OCI-LY7 (cell line): Measurements from ENCODE around the gene PRRC2B. TPM values are rescaled to one million over a fixed set of nuclear protein-coding genes. Genes with fewer than 3 reads are reported as not detected.

Experiments
- BruUV-seq: library from RNA; stranded (reverse); fragments of 400-500 nt; replicated peaks from 2 replicates; lab custom pipeline; 2021; lab: Mats Ljungman, UMichigan
- CTCF ChIA-PET: fragments of 300-600 bp; sonication (Branson Sonifier 250); formaldehyde crosslinking; loops from one replicate; lab custom pipeline; 2022; ENCODE audit warnings: antibody characterized with exemption; ENCODE audit not compliant: unreplicated experiment; lab: Charles Lee
- POLR2A ChIA-PET: fragments of 300-600 bp; sonication (Branson Sonifier 250); formaldehyde crosslinking; loops from one replicate; lab custom pipeline; 2022; ENCODE audit warnings: antibody characterized with exemption; lab: Charles Lee
- DNase-seq: peaks from one replicate; pipeline ENCODE4 v3.0.0-alpha.2; 2015; ENCODE audit warnings: low spot score
- H2AFZ ChIP-seq: fragments of 200-600 bp; sonication (generic), shearing (Covaris generic); 2 replicates; pipeline ENCODE4 v1.6.1; 2014; ENCODE audit warnings: mild to moderate bottlenecking, antibody characterized with exemption, low read length, moderate library complexity
- H3K27ac ChIP-seq: fragments of 200-600 bp; sonication (generic); 2 replicates; pipeline ENCODE4 v1.5.1; 2014; ENCODE audit warnings: mixed run types, low read depth, mild to moderate bottlenecking, moderate library complexity, low read length, inconsistent platforms; ENCODE audit not compliant: poor library complexity, severe bottlenecking
- H3K36me3 ChIP-seq: fragments of 200-600 bp; sonication (generic); 2 replicates; pipeline ENCODE4 v1.6.1; 2014; ENCODE audit warnings: mild to moderate bottlenecking, antibody characterized with exemption, low read length, moderate library complexity, mixed read lengths; ENCODE audit not compliant: insufficient read depth
- H3K4me1 ChIP-seq: fragments of 200-600 bp; sonication (generic); 2 replicates; pipeline ENCODE4 v1.5.1; 2014; ENCODE audit warnings: mild to moderate bottlenecking, low read length; ENCODE audit not compliant: insufficient read depth, poor library complexity, severe bottlenecking
- H3K4me2 ChIP-seq: fragments of 200-600 bp; sonication (generic); 2 replicates; pipeline ENCODE4 v1.6.1; 2014; ENCODE audit warnings: mild to moderate bottlenecking, low read length
- H3K4me3 ChIP-seq: fragments of 200-600 bp; sonication (generic); 2 replicates; pipeline ENCODE4 v1.5.1; 2014; ENCODE audit warnings: mild to moderate bottlenecking, low read depth, low read length; ENCODE audit not compliant: poor library complexity, severe bottlenecking
- H3K79me2 ChIP-seq: fragments of 200-600 bp; sonication (generic); 2 replicates; pipeline ENCODE4 v1.6.1; 2016; ENCODE audit warnings: low read depth, mild to moderate bottlenecking, low read length, moderate library complexity, mixed read lengths; ENCODE audit not compliant: insufficient read depth
- H3K9me2 ChIP-seq: fragments of 200-600 bp; sonication (generic); 2 replicates; pipeline ENCODE4 v1.6.1; 2016; ENCODE audit warnings: mild to moderate bottlenecking, low read length, mixed read lengths; ENCODE audit not compliant: insufficient read depth
- H3K9me3 ChIP-seq: fragments of 200-600 bp; sonication (generic); 2 replicates; pipeline ENCODE4 v1.6.1; 2014; ENCODE audit warnings: mild to moderate bottlenecking, mixed run types, low read length, mixed read lengths
- H4K20me1 ChIP-seq: fragments of 200-600 bp; sonication (generic); 2 replicates; pipeline ENCODE4 v1.6.1; 2014; ENCODE audit warnings: mild to moderate bottlenecking, antibody characterized with exemption, low read length, moderate library complexity, mixed read lengths; ENCODE audit not compliant: insufficient read depth
- EZH2phosphoT487 ChIP-seq: fragments of 200-600 bp; sonication (generic); IDR thresholded peaks from 2 replicates; pipeline ENCODE4 v1.6.1; 2018; ENCODE audit warnings: low read depth, borderline replicate concordance, mild to moderate bottlenecking, mixed run types, antibody characterized with exemption, low read length, moderate library complexity, mixed read lengths
- intact Hi-C: fragments of 100-400 bp; cut with micrococcal nuclease; formaldehyde crosslinking; loops from one replicate; pipeline ENCODE4 v1.10.0; 2022; ENCODE audit not compliant: unreplicated experiment
- total RNA-seq, 2 experiments: library from RNA; depleted of rRNA in 1 of 2; stranded (reverse); fragments of >200 nt in 1 of 2; shearing (Covaris generic) in 1 of 2; gene quantifications; 2 replicates each; pipeline ENCODE4 v1.2.3, GENCODE V29; 2014 to 2022
- TF ChIP-seq, protein P1 (sequence below): fragments of 200-600 bp; sonication (generic); conservative IDR thresholded peaks from 2 replicates; pipeline ENCODE4 v1.5.1; 2014; ENCODE audit warnings: mild to moderate bottlenecking, antibody characterized with exemption, low read length, moderate library complexity, mixed read lengths

The PRRC2B gene
- total RNA-seq, 2 experiments from 2014 or later: 84.2 to 210 TPM

DNA sequence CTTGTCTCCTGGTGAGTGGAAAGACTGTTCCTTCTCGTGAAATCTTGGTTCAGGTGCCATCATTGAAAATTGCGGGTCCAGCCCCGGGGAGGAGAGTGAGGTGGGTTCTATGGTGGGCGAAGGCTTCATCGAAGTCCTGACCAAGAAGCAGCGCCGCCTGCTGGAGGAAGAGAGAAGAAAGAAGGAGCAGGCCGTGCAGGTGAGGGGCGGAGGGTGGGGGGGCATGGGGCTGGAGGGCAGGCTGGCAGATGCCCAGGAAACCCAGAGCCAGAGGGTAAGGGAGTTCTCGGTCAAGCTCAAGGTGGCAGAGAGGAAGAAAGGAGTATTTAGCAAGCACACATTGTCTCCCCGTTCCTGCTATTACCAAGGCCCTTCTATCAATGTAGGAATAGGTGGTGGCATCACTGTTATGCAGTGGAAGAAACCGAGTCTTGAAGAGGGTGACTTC, 84.6 kb downstream of the PRRC2B start:
- no TSS peak for BruUV-seq
- POLR2A ChIA-PET: no interaction called here
- H3K4me2 ChIP-seq: no peak overlapping the region
- H3K9me3 ChIP-seq: no peaks in the 10 kb centered on the region
- TF ChIP-seq, protein P1, sequence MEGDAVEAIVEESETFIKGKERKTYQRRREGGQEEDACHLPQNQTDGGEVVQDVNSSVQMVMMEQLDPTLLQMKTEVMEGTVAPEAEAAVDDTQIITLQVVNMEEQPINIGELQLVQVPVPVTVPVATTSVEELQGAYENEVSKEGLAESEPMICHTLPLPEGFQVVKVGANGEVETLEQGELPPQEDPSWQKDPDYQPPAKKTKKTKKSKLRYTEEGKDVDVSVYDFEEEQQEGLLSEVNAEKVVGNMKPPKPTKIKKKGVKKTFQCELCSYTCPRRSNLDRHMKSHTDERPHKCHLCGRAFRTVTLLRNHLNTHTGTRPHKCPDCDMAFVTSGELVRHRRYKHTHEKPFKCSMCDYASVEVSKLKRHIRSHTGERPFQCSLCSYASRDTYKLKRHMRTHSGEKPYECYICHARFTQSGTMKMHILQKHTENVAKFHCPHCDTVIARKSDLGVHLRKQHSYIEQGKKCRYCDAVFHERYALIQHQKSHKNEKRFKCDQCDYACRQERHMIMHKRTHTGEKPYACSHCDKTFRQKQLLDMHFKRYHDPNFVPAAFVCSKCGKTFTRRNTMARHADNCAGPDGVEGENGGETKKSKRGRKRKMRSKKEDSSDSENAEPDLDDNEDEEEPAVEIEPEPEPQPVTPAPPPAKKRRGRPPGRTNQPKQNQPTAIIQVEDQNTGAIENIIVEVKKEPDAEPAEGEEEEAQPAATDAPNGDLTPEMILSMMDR: peak; percentile 86
- TF ChIP-seq EZH2phosphoT487: no peak
- intact Hi-C loops: loop anchor here (1.0 to 2.0 kb wide), 3 partner anchors 84 to 128 kb away; partner anchors contain the start of gene PRRC2B
- H3K79me2 ChIP-seq: no peaks in the 10 kb centered on the region
- no peaks in the 10 kb centered on the region for H3K9me2 ChIP-seq
- no peaks in the 10 kb centered on the region for H4K20me1 ChIP-seq
- CTCF ChIA-PET: no interaction called here
- peaks cover 97% of the 10 kb centered on the region for H3K36me3 ChIP-seq
- H2AFZ ChIP-seq: no peak overlapping the region
- peak; percentile 74 for DNase-seq
- H3K27ac ChIP-seq: no peak overlapping the region
- no peak overlapping the region for H3K4me3 ChIP-seq
- no peaks in the 10 kb centered on the region for H3K4me1 ChIP-seq

DNA sequence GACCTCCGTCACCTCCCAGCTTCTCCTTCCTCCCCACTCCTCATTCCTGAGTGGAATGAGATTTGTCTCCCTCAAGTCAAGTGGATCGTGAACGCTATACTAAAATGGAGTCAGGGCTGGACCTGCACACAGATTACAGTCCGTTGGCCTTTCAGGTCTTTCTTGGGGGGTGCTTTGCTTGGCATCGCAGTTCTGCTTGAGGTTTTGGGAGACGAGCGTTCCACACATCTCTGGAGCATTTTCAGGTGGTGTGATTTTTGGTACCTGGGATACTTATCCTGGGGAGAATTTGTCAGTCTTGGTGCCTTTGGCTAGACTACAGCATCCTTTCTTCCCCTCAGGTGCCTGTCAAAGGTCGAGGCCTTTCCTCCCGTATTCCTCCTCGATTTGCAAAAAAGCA, 85.0 kb downstream of the PRRC2B start:
- POLR2A ChIA-PET: no interaction called here
- Histone ChIP-seq H3K27ac (no peak overlapping the region), H3K9me3 (no peaks in the 10 kb centered on the region), H3K4me2 (no peak overlapping the region), H3K4me3 (no peak overlapping the region), H3K9me2 (no peaks in the 10 kb centered on the region), H3K4me1 (no peaks in the 10 kb centered on the region), H4K20me1 (no peaks in the 10 kb centered on the region), H3K79me2 (no peaks in the 10 kb centered on the region), H3K36me3 (peaks cover 97% of the 10 kb centered on the region), H2AFZ (no peak overlapping the region)
- no peak for DNase-seq
- intact Hi-C loops: loop anchor here (1.0 to 2.0 kb wide), 3 partner anchors 84 to 129 kb away; partner anchors contain the start of gene PRRC2B
- CTCF ChIA-PET: no interaction called here
- no TSS peak for BruUV-seq
- TF ChIP-seq, protein P1: no peak
- no peak for TF ChIP-seq EZH2phosphoT487

DNA sequence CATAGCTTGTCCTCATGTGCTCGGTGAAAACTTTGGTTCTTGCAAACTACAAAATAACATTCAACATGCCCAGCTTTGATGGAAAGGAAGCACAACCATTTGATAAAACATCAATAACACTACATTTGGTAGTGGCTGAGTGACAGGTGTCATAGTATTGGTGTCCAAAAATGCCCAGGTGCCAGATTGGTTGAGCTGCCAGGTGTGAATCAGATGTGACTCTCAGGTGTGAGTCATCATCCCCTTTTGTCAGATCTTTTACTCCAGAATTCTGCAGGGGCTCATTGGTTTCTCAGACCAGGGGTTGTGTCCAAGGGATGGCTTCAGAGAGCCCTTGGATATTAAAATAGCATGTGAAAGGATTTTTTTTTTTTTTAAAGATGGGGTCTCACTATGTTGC, 86.4 kb downstream of the PRRC2B start:
- no peak for DNase-seq
- ChIA-PET CTCF (no interaction called here), POLR2A (interaction anchor here (0.5 to 2.2 kb wide), 2 partner anchors 108 to 694 kb away, joined by 3 to 7 read pairs; no protein-coding TSS in a partner anchor)
- H3K36me3 ChIP-seq: peaks cover 97% of the 10 kb centered on the region
- no peaks in the 10 kb centered on the region for H3K4me1 ChIP-seq
- H2AFZ ChIP-seq: no peak overlapping the region
- H3K9me2 ChIP-seq: no peaks in the 10 kb centered on the region
- TF ChIP-seq EZH2phosphoT487: no peak
- TF ChIP-seq, protein P1: no peak
- no peaks in the 10 kb centered on the region for H3K79me2 ChIP-seq
- intact Hi-C loops: no loop called here
- H3K9me3 ChIP-seq: no peaks in the 10 kb centered on the region
- no peak overlapping the region for H3K27ac ChIP-seq
- no peak overlapping the region for H3K4me2 ChIP-seq
- no peak overlapping the region for H3K4me3 ChIP-seq
- BruUV-seq: no TSS peak
- H4K20me1 ChIP-seq: no peaks in the 10 kb centered on the region
